ENCODE results near the gene GSTM2.

DNA sequence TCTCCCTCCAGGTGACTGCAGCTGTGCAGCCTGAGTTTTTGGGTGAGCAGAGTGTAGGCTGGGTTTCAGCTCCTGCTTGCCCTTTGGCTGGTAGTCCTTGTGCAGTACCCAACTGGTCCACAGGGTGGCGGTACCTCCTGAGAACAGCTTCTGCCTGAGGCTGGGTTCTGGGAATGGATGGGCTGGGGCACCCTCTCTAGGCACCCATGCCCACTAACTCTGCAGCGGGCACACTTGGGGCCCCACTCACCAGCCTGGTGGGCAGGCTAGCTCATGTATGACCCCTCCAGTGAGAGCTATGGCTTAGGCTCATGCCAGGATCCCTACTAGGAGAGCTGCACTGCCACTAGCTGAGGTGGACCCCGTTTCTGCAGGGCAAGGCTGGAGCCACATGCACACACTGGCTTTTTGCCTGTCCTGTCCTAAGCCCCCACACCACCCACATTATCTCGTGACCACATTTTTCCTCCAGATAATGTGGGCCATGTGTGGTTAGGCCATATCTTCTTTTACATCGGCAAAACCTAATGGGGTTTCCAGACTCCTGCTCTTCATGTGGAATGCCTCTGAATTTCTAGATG lies 27.5 kb upstream of the GSTM2 start:
- TF ChIP-seq, protein P1, sequence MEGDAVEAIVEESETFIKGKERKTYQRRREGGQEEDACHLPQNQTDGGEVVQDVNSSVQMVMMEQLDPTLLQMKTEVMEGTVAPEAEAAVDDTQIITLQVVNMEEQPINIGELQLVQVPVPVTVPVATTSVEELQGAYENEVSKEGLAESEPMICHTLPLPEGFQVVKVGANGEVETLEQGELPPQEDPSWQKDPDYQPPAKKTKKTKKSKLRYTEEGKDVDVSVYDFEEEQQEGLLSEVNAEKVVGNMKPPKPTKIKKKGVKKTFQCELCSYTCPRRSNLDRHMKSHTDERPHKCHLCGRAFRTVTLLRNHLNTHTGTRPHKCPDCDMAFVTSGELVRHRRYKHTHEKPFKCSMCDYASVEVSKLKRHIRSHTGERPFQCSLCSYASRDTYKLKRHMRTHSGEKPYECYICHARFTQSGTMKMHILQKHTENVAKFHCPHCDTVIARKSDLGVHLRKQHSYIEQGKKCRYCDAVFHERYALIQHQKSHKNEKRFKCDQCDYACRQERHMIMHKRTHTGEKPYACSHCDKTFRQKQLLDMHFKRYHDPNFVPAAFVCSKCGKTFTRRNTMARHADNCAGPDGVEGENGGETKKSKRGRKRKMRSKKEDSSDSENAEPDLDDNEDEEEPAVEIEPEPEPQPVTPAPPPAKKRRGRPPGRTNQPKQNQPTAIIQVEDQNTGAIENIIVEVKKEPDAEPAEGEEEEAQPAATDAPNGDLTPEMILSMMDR (IDR thresholded peaks at IDR 0.05; ENCODE audit: poor library complexity) = peak; percentile 76
- TF ChIP-seq EZH2 (IDR thresholded peaks at IDR 0.05; ENCODE audit: borderline replicate concordance) = no peak

Data from hepatocyte (in vitro differentiated cells).